IMR-90 (cell line): ENCODE measurements around the gene CHN2. TPM values are rescaled to one million over a fixed set of nuclear protein-coding genes. Genes with fewer than 3 reads are reported as not detected.

Experiments
- ATAC-seq: fragments of 200-7000 bp; cut with Tn5 transposase; 2 replicates; pipeline ENCODE4 v1.9.1; 2020; ENCODE audit warnings: low read depth, mild to moderate bottlenecking, moderate library complexity
- BruUV-seq: library from RNA; stranded (reverse); fragments of 400-500 nt; replicated peaks from 2 replicates; lab custom pipeline; 2021; lab: Mats Ljungman, UMichigan
- CTCF ChIA-PET: fragments of 300-600 bp; formaldehyde crosslinking; extraction: SDS; loops from one replicate; lab custom pipeline; 2021; ENCODE audit warnings: antibody characterized with exemption; lab: Yijun Ruan, JAX
- POLR2A ChIA-PET: fragments of 300-600 bp; sonication (Branson Sonifier 250); formaldehyde crosslinking; loops from one replicate; lab custom pipeline; 2022; ENCODE audit warnings: antibody characterized with exemption; ENCODE audit not compliant: unreplicated experiment; lab: Charles Lee
- DNase-seq: peaks from one replicate; pipeline ENCODE4 v3.0.0; 2013
- H2AFZ ChIP-seq: replicated peaks from 2 replicates; pipeline ENCODE3; 2013; ENCODE audit warnings: low read length, mild to moderate bottlenecking; ENCODE audit not compliant: poor library complexity
- H2AK5ac ChIP-seq: 2 replicates; pipeline ENCODE4 v1.6.1; 2013; ENCODE audit warnings: low read depth, low read length, inconsistent platforms
- H2AK9ac ChIP-seq: replicated peaks from 2 replicates; pipeline ENCODE3; 2013; ENCODE audit warnings: mild to moderate bottlenecking, low read depth, low read length, moderate library complexity; ENCODE audit not compliant: poor library complexity
- H2BK120ac ChIP-seq: 2 replicates; pipeline ENCODE4 v1.6.1; 2013; ENCODE audit warnings: low read depth, low read length, inconsistent platforms
- H2BK15ac ChIP-seq: 3 replicates; pipeline ENCODE4 v1.6.1; 2013; ENCODE audit warnings: low read depth, low read length, inconsistent platforms
- H2BK20ac ChIP-seq: 2 replicates; pipeline ENCODE4 v1.6.1; 2013; ENCODE audit warnings: low read depth, mild to moderate bottlenecking, inconsistent platforms, low read length, moderate library complexity
- H2BK5ac ChIP-seq: 2 replicates; pipeline ENCODE4 v1.6.1; 2013; ENCODE audit warnings: mild to moderate bottlenecking, low read depth, low read length, inconsistent platforms; ENCODE audit not compliant: poor library complexity, severe bottlenecking
- H3K14ac ChIP-seq: replicated peaks from 2 replicates; pipeline ENCODE4 v1.6.1; 2013; ENCODE audit warnings: low read depth, low read length, inconsistent platforms
- H3K18ac ChIP-seq: 2 replicates; pipeline ENCODE4 v1.6.1; 2013; ENCODE audit warnings: low read depth, low read length, control low read depth
- H3K23ac ChIP-seq: 2 replicates; pipeline ENCODE4 v1.6.1; 2013; ENCODE audit warnings: low read depth, low read length, inconsistent platforms
- H3K27ac ChIP-seq: 2 replicates; pipeline ENCODE4 v1.5.1; 2013; ENCODE audit warnings: mild to moderate bottlenecking, control low read depth, low read length; ENCODE audit not compliant: insufficient read depth
- H3K27me3 ChIP-seq: 2 replicates; pipeline ENCODE4 v1.6.1; 2013; ENCODE audit warnings: low read length; ENCODE audit not compliant: control insufficient read depth, insufficient read depth
- H3K36me3 ChIP-seq: 2 replicates; pipeline ENCODE4 v1.6.1; 2013; ENCODE audit warnings: low read length, mixed read lengths; ENCODE audit not compliant: control insufficient read depth, insufficient read depth
- H3K4ac ChIP-seq: 2 replicates; pipeline ENCODE4 v1.6.1; 2013; ENCODE audit warnings: low read depth, low read length, inconsistent platforms
- H3K4me1 ChIP-seq: 2 replicates; pipeline ENCODE4 v1.6.1; 2013; ENCODE audit warnings: low read length, mixed read lengths; ENCODE audit not compliant: control insufficient read depth, insufficient read depth
- H3K4me2 ChIP-seq: 2 replicates; pipeline ENCODE4 v1.6.1; 2013; ENCODE audit warnings: low read depth, mild to moderate bottlenecking, control low read depth, low read length, moderate library complexity
- H3K4me3 ChIP-seq: 2 replicates; pipeline ENCODE4 v1.5.1; 2013; ENCODE audit warnings: low read depth, mild to moderate bottlenecking, control low read depth, low read length, moderate library complexity; ENCODE audit not compliant: insufficient read depth
- H3K56ac ChIP-seq: 2 replicates; pipeline ENCODE4 v1.6.1; 2013; ENCODE audit warnings: low read length, inconsistent platforms; ENCODE audit not compliant: insufficient read depth; ENCODE audit errors: extremely low read depth
- H3K79me1 ChIP-seq, 2 experiments: 2 replicates each; pipeline ENCODE4 v1.6.1; 2013; ENCODE audit warnings: low read length in 2 of 2, inconsistent platforms in 1 of 2, low read depth in 1 of 2
- H3K9ac ChIP-seq: 2 replicates; pipeline ENCODE4 v1.6.1; 2013; ENCODE audit warnings: low read depth, low read length, control low read depth
- H3K9me1 ChIP-seq: 2 replicates; pipeline ENCODE4 v1.6.1; 2013; ENCODE audit warnings: low read length, inconsistent platforms; ENCODE audit not compliant: insufficient read depth
- H3K9me3 ChIP-seq: 2 replicates; pipeline ENCODE4 v1.6.1; 2013; ENCODE audit warnings: low read length; ENCODE audit not compliant: control insufficient read depth, insufficient read depth
- H4K20me1 ChIP-seq: 2 replicates; pipeline ENCODE4 v1.6.1; 2013; ENCODE audit warnings: low read length, inconsistent platforms; ENCODE audit not compliant: insufficient read depth
- H4K5ac ChIP-seq: 2 replicates; pipeline ENCODE4 v1.6.1; 2013; ENCODE audit warnings: mild to moderate bottlenecking, low read depth, low read length, control low read depth
- H4K8ac ChIP-seq, 2 experiments: 2 replicates each; pipeline ENCODE4 v1.6.1; 2013; ENCODE audit warnings: low read depth in 2 of 2, low read length in 2 of 2, control low read depth in 1 of 2, inconsistent platforms in 1 of 2
- H4K91ac ChIP-seq: 2 replicates; pipeline ENCODE4 v1.6.1; 2013; ENCODE audit warnings: low read depth, low read length, inconsistent platforms; ENCODE audit not compliant: insufficient read depth
- CHD1 ChIP-seq: IDR thresholded peaks from 2 replicates; pipeline ENCODE4 v1.6.1; 2012; ENCODE audit warnings: low read depth, low read length, improper control_type of control experiment
- MAFK ChIP-seq: IDR thresholded peaks from 2 replicates; pipeline ENCODE4 v1.6.1; 2012; ENCODE audit warnings: low read depth, low read length, improper control_type of control experiment
- NFE2L2 ChIP-seq: fragments of 150-350 bp; IDR thresholded peaks from 2 replicates; pipeline ENCODE4 v1.6.1; 2016; ENCODE audit warnings: low read depth, mild to moderate bottlenecking, low read length
- POLR2A ChIP-seq: IDR thresholded peaks from 2 replicates; pipeline ENCODE4 v1.6.1; 2012; ENCODE audit warnings: mild to moderate bottlenecking, low read depth, low read length
- WGBS, 2 experiments: methylation state at CpG; one replicate each; pipeline versions ENCODE4 v1.1.5 to v1.1.7; 2013; ENCODE audit warnings: missing lambda C conversion rate in 2 of 2; ENCODE audit not compliant: insufficient read length in 1 of 2; ENCODE audit errors: extremely low coverage in 2 of 2; 5-methylcytosine and 5-hydroxymethylcytosine counted together
- dilution Hi-C: fragments of 300-500 bp; cut with HindIII; formaldehyde crosslinking; loops from one replicate; pipeline ENCODE4 v1.14.3; 2018; ENCODE audit warnings: low sequenced_read_pairs; ENCODE audit not compliant: unreplicated experiment
- in situ Hi-C: fragments of 300-500 bp; cut with MboI; formaldehyde crosslinking; loops from 3 replicates; pipeline ENCODE4 v1.14.3; 2019; ENCODE audit warnings: low sequenced_read_pairs, inconsistent platforms, mixed read lengths
- intact Hi-C: fragments of 100-400 bp; cut with micrococcal nuclease; formaldehyde crosslinking; loops from 2 replicates; pipeline ENCODE4 v1.10.0; 2022
- polyA plus RNA-seq, 3 experiments: library from polyadenylated mRNA; depleted of rRNA; stranded (reverse); fragments of >200 nt; gene quantifications; 2 replicates each; pipeline ENCODE4 v1.2.3, GENCODE V29; 2012; ENCODE audit warnings: low replicate concordance in 1 of 3
- total RNA-seq: library from RNA; depleted of rRNA; stranded (reverse); fragments of >200 nt; gene quantifications from 2 replicates; pipeline ENCODE4 v1.2.3, GENCODE V29; 2012
- TF ChIP-seq, protein P1 (sequence below): fragments of 150-350 bp; IDR thresholded peaks from 2 replicates; pipeline ENCODE4 v1.6.1; 2017; ENCODE audit warnings: mild to moderate bottlenecking, antibody characterized with exemption, low read length, low read depth

Gene CHN2
- total and polyA plus RNA-seq, 2 of the 4 experiments (the other 2 are of a cell fraction) = not detected

DNA sequence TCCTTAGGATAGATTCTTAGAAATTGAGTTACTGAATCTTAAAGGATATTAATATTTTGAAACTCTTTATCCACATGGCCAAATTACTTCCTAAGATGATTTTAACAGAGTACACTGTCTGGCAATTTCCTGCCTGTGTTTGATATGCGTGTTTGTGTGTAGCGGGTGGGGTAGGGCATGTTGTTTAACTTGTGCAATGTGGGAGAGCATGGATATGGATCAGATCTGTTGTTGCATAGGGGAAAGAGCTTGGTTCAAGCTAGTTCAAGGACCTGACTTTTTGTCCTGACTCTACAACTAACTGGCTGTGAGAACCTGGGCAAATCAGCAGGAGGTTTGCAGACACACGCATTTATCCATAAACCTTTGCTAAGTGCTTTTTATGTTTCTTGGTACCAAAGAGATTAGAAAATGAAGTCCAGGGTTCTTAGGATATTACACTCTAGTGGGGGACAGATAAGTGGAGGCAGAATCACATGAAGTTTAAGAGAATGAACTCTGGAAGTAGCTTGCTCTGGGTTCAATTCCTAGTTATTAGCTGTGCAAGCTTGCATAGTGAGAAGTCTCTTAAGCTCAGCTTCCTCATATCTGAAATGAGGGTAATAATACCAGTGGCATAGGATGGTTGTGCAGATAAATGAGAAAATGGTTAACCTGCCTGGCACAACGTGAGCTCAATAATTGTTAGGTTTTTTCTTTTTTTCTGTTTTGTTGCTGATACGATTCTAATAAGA, 272.8 kb downstream of the CHN2 start:
- Histone ChIP-seq H4K8ac (no peak overlapping the region), H4K91ac (no peak overlapping the region), H2AFZ (no peak overlapping the region), H3K4ac (no peak overlapping the region), H2BK120ac (no peak overlapping the region), H2BK15ac (no peak overlapping the region), H3K9me1 (no peaks in the 10 kb centered on the region), H3K27ac (no peak overlapping the region), H3K27me3 (no peaks in the 10 kb centered on the region), H3K9ac (no peak overlapping the region), H4K5ac (no peak overlapping the region), H2BK20ac (no peak overlapping the region), H2AK5ac (no peak overlapping the region), H3K9me3 (no peaks in the 10 kb centered on the region), H3K23ac (no peak overlapping the region), H3K4me1 (no peaks in the 10 kb centered on the region), H3K4me2 (no peak overlapping the region), H3K56ac (no peak overlapping the region), H2AK9ac (no peak overlapping the region), H3K36me3 (no peaks in the 10 kb centered on the region), H3K14ac (no peak overlapping the region), H4K20me1 (no peaks in the 10 kb centered on the region), H3K4me3 (no peak overlapping the region), H3K18ac (no peak overlapping the region), H3K79me1 (no peaks in the 10 kb centered on the region), H2BK5ac (no peak overlapping the region)
- WGBS, 2 experiments = no CpG with 5 or more reads among the region's 5 CpGs
- intact Hi-C loops = no loop called here
- BruUV-seq = no TSS peak
- CTCF ChIA-PET = no interaction called here
- DNase-seq (no peak), ATAC-seq (no peak)
- in situ Hi-C loops = no loop called here
- TF ChIP-seq, protein P1, sequence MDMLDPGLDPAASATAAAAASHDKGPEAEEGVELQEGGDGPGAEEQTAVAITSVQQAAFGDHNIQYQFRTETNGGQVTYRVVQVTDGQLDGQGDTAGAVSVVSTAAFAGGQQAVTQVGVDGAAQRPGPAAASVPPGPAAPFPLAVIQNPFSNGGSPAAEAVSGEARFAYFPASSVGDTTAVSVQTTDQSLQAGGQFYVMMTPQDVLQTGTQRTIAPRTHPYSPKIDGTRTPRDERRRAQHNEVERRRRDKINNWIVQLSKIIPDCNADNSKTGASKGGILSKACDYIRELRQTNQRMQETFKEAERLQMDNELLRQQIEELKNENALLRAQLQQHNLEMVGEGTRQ = no peak
- TF ChIP-seq NFE2L2 = no peak
- TF ChIP-seq POLR2A = no peak
- no peak for TF ChIP-seq MAFK
- TF ChIP-seq CHD1 = no peak
- POLR2A ChIA-PET = no interaction called here
- dilution Hi-C loops = no loop called here
